GM12873 (cell line): ENCODE results near the gene KIAA0040.

Experiments used
- CTCF ChIP-seq: IDR thresholded peaks from 2 replicates; pipeline ENCODE4 v1.5.1; 2012; ENCODE audit warnings: low read depth, mild to moderate bottlenecking, moderate library complexity, low read length, control low read depth; ENCODE audit not compliant: insufficient read depth; ENCODE audit errors: missing control alignments

Gene KIAA0040

GRCh38 chr1:175220853-175221556 is 28.4 kb upstream of the KIAA0040 start:
- no peak for TF ChIP-seq CTCF

- TF ChIP-seq CTCF, result no peak
Observed at GRCh38 chr1:175219774-175220173, 27.2 kb upstream of the KIAA0040 start.

GRCh38 chr1:175218786-175219434 is 26.3 kb upstream of the KIAA0040 start:
- no peak for TF ChIP-seq CTCF

- no peak for TF ChIP-seq CTCF
Observed at GRCh38 chr1:175217721-175218531, 25.4 kb upstream of the KIAA0040 start.

GRCh38 chr1:175216444-175216843 is 23.9 kb upstream of the KIAA0040 start:
- TF ChIP-seq CTCF, result no peak

- no peak for TF ChIP-seq CTCF
Observed at GRCh38 chr1:175211656-175212055, 19.1 kb upstream of the KIAA0040 start.

GRCh38 chr1:175210744-175211143 is 18.2 kb upstream of the KIAA0040 start:
- TF ChIP-seq CTCF, result no peak
